HepG2 (cell line): ENCODE results near the gene IQGAP3. TPM values are rescaled to one million over a fixed set of nuclear protein-coding genes. Genes with fewer than 3 reads are reported as not detected.

Experiments used
- ARHGAP35 ChIP-seq: sonication (generic); formaldehyde crosslinking; IDR thresholded peaks from 2 replicates; pipeline ENCODE4 v1.9.0; 2022; ENCODE audit warnings: mild to moderate bottlenecking, inconsistent platforms, moderate library complexity, missing genetic modification reagents, borderline replicate concordance
- ARID5B ChIP-seq: IDR thresholded peaks from 2 replicates; pipeline ENCODE4 v1.4.0; 2020; ENCODE audit warnings: mild to moderate bottlenecking, missing genetic modification reagents
- CBFB ChIP-seq: sonication (generic); formaldehyde crosslinking; IDR thresholded peaks from 2 replicates; pipeline ENCODE4 v1.4.0; 2020; ENCODE audit warnings: missing genetic modification reagents
- CCDC6 ChIP-seq: sonication (generic); formaldehyde crosslinking; IDR thresholded peaks from 2 replicates; pipeline ENCODE4 v1.8.1; 2022; ENCODE audit warnings: mild to moderate bottlenecking, missing genetic modification reagents, moderate library complexity
- CHCHD3 ChIP-seq: sonication (generic); formaldehyde crosslinking; IDR thresholded peaks from 2 replicates; pipeline ENCODE4 v1.8.0; 2022; ENCODE audit warnings: mild to moderate bottlenecking, missing genetic modification reagents, moderate library complexity
- KDM5B ChIP-seq: sonication (generic); formaldehyde crosslinking; IDR thresholded peaks from 2 replicates; pipeline ENCODE4 v1.4.0; 2020; ENCODE audit warnings: missing genetic modification reagents, mild to moderate bottlenecking, borderline replicate concordance
- MXD4 ChIP-seq: IDR thresholded peaks from 2 replicates; pipeline ENCODE4 v1.6.1; 2016; ENCODE audit warnings: mild to moderate bottlenecking, missing biosample characterization, missing genetic modification reagents
- NR2F2 ChIP-seq: IDR thresholded peaks from 2 replicates; pipeline ENCODE4 v1.6.1; 2012; ENCODE audit warnings: low read depth, inconsistent platforms, borderline replicate concordance
- NR3C1 ChIP-seq: sonication (generic); formaldehyde crosslinking; IDR thresholded peaks from 2 replicates; pipeline ENCODE4 v1.4.0; 2020; ENCODE audit warnings: missing genetic modification reagents
- SALL1 ChIP-seq: sonication (generic); formaldehyde crosslinking; IDR thresholded peaks from 2 replicates; pipeline ENCODE4 v1.8.0; 2022; ENCODE audit warnings: mild to moderate bottlenecking, missing genetic modification reagents
- SMAD9 ChIP-seq: sonication (generic); formaldehyde crosslinking; IDR thresholded peaks from 2 replicates; pipeline ENCODE4 v1.5.1; 2020; ENCODE audit warnings: mild to moderate bottlenecking, missing genetic modification reagents
- TFAP4 ChIP-seq: sonication (generic); IDR thresholded peaks from 2 replicates; pipeline ENCODE4 v1.6.1; 2016; ENCODE audit warnings: low read depth, borderline replicate concordance
- ZNF274 ChIP-seq: sonication (generic); formaldehyde crosslinking; IDR thresholded peaks from 2 replicates; pipeline ENCODE4 v1.5.1; 2020; ENCODE audit warnings: mild to moderate bottlenecking, missing genetic modification reagents
- ZNF530 ChIP-seq: sonication (generic); formaldehyde crosslinking; IDR thresholded peaks from 2 replicates; pipeline ENCODE4 v1.5.0; 2020; ENCODE audit warnings: low read depth, mild to moderate bottlenecking, missing genetic modification reagents
- ZNF674 ChIP-seq: sonication (generic); formaldehyde crosslinking; IDR thresholded peaks from 2 replicates; pipeline ENCODE4 v1.5.0; 2020; ENCODE audit warnings: low read depth, mild to moderate bottlenecking, missing genetic modification reagents
- ZNF766 ChIP-seq: sonication (generic); formaldehyde crosslinking; IDR thresholded peaks from 2 replicates; pipeline ENCODE4 v1.5.0; 2020; ENCODE audit warnings: missing genetic modification reagents, borderline replicate concordance
- ZSCAN21 ChIP-seq: sonication (generic); formaldehyde crosslinking; IDR thresholded peaks from 2 replicates; pipeline ENCODE4 v1.8.0; 2022; ENCODE audit warnings: mild to moderate bottlenecking, missing genetic modification reagents, moderate library complexity, borderline replicate concordance
- polyA plus RNA-seq, 8 experiments: library from polyadenylated mRNA; depleted of rRNA in 3 of 8; stranded (reverse) in 7 of 8; unstranded in 1 of 8; fragments of >200 nt; fragmentation: Illumina TruSeq in 4 of 8; extraction: Trizol in 4 of 8; gene quantifications; 2 replicates each; pipeline versions ENCODE4 v1.2.1 to v1.2.3, GENCODE V29; 2011 to 2016; ENCODE audit warnings: low read depth in 4 of 8, missing spikeins in 1 of 8, mixed read lengths in 1 of 8; ENCODE audit not compliant: insufficient read depth in 1 of 8
- total RNA-seq, 5 experiments: library from RNA; depleted of rRNA; stranded (reverse); fragments of >200 nt; fragmentation: Illumina TruSeq; extraction: Trizol; gene quantifications; 2 replicates each; pipeline ENCODE4 v1.2.3, GENCODE V29; 2016; ENCODE audit warnings: low read depth in 1 of 5
- TF ChIP-seq, protein P1 (sequence below): IDR thresholded peaks from 2 replicates; pipeline ENCODE4 v1.6.1; 2018; ENCODE audit warnings: missing genetic modification reagents, mild to moderate bottlenecking, missing compliant biosample characterization
- TF ChIP-seq, protein P2 (sequence below): sonication (generic); formaldehyde crosslinking; conservative IDR thresholded peaks from 2 replicates; pipeline ENCODE4 v1.8.0; 2022; ENCODE audit warnings: mild to moderate bottlenecking, moderate library complexity, missing genetic modification reagents

IQGAP3 gene
- total and polyA plus RNA-seq, 2 of the 13 experiments (the other 11 are each of a cell fraction or from before 2014, with no cell fraction given), result 13.5 to 14.1 TPM

DNA sequence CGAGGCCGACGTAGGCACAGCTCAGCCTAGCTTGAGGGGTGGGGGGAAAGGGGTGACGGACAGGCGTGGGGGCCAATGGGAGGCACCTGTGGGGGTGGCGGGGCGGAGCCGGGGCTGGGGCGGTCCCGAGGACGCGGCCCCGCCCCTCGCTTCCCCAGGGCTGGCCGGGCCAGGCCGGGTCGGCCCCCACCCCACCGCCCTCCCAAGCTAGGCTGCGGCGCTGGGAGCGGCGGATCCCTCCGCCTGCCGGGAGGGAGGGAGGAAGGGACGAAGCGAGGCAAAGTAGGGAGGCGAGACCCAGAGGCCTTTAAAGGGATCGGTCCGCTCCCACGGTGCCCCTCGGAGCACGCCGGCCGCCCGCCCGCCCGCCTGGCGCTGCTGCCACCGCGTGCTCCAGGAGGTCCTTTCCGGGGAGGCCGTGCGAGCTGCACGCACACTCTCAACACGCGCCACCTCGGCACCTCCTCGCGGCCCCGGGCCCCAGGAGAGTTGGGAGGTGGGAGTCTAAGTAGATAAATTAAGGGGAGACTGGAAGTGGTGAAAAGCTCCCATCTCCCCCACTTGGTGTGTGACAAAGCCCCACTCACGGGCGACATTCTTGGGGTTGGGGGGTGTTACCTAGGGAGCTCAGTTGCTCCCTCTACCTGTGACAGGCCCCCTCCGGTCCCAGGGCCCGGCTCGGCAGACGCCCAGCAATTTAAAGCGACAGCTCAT is 71.4 kb downstream of the IQGAP3 start (continued):
- TF ChIP-seq KDM5B (peak; percentile 80), TFAP4 (no peak), SALL1 (CRISPR knock-in tag) (peak; percentile 84), ZNF274 (CRISPR knock-in tag) (peak; percentile 73), CBFB (0 out of 2 replicates have a peak, but pooled peaks have one; percentile 43), NR2F2 (0 out of 2 replicates have a peak, but pooled peaks have one; percentile 14), ZNF766 (CRISPR knock-in tag) (peak; percentile 18; the same call in 1 of the 2 replicates), CHCHD3 (CRISPR knock-in tag) (0 out of 2 replicates have a peak, but pooled peaks have one; percentile 52), ARHGAP35 (CRISPR knock-in tag) (no peak), NR3C1 (CRISPR knock-in tag) (no peak), ZNF530 (CRISPR knock-in tag) (0 out of 2 replicates have a peak, but pooled peaks have one; percentile 70), SMAD9 (CRISPR knock-in tag) (0 out of 2 replicates have a peak, but pooled peaks have one; percentile 27), CCDC6 (CRISPR knock-in tag) (peak; percentile 70; the same call in 1 of the 2 replicates), ZSCAN21 (CRISPR knock-in tag) (peak; percentile 80; the same call in 1 of the 2 replicates), ZNF674 (0 out of 2 replicates have a peak, but pooled peaks have one; percentile 29), ARID5B (peak; percentile 45; the same call in 1 of the 2 replicates), MXD4 (CRISPR knock-in tag) (peak; percentile 59; the same call in 1 of the 2 replicates)
- TF ChIP-seq, protein P1, sequence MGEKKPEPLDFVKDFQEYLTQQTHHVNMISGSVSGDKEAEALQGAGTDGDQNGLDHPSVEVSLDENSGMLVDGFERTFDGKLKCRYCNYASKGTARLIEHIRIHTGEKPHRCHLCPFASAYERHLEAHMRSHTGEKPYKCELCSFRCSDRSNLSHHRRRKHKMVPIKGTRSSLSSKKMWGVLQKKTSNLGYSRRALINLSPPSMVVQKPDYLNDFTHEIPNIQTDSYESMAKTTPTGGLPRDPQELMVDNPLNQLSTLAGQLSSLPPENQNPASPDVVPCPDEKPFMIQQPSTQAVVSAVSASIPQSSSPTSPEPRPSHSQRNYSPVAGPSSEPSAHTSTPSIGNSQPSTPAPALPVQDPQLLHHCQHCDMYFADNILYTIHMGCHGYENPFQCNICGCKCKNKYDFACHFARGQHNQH, result peak; percentile 89
- TF ChIP-seq, protein P2, sequence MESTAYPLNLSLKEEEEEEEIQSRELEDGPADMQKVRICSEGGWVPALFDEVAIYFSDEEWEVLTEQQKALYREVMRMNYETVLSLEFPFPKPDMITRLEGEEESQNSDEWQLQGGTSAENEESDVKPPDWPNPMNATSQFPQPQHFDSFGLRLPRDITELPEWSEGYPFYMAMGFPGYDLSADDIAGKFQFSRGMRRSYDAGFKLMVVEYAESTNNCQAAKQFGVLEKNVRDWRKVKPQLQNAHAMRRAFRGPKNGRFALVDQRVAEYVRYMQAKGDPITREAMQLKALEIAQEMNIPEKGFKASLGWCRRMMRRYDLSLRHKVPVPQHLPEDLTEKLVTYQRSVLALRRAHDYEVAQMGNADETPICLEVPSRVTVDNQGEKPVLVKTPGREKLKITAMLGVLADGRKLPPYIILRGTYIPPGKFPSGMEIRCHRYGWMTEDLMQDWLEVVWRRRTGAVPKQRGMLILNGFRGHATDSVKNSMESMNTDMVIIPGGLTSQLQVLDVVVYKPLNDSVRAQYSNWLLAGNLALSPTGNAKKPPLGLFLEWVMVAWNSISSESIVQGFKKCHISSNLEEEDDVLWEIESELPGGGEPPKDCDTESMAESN (CRISPR knock-in tag), result peak; percentile 82; the same call in 1 of the 2 replicates
